ENCODE results near the gene TMEM250. TPM values are rescaled to one million over a fixed set of nuclear protein-coding genes. Genes with fewer than 3 reads are reported as not detected.
A peak's percentile ranks its signal among the peaks of the same experiment; 100 is the strongest.

The TMEM250 gene
- total RNA-seq, 2 experiments from 2014 or later, result 6.5 to 7.9 TPM

DNA sequence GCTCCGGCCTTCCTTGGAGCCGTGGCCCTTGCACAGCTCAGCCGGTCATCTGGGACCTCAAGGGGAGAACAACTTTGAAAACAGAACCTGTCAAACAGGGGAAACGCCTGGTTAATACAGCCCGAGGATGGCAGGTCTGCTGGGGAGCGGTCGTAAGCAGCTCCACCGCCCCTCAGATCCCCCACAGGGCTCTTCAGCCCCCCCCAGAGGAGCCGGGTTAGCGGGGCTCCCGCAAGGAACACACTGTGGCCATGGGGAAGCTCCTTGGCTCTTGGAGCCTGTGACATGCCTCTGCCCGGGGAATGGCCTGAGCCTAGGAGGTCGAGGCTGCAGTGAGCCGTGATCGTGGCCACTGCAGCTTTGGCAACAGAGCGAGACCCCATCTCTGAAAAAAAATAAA, 6.8 kb downstream of the TMEM250 start:
- TF ChIP-seq, protein P1, sequence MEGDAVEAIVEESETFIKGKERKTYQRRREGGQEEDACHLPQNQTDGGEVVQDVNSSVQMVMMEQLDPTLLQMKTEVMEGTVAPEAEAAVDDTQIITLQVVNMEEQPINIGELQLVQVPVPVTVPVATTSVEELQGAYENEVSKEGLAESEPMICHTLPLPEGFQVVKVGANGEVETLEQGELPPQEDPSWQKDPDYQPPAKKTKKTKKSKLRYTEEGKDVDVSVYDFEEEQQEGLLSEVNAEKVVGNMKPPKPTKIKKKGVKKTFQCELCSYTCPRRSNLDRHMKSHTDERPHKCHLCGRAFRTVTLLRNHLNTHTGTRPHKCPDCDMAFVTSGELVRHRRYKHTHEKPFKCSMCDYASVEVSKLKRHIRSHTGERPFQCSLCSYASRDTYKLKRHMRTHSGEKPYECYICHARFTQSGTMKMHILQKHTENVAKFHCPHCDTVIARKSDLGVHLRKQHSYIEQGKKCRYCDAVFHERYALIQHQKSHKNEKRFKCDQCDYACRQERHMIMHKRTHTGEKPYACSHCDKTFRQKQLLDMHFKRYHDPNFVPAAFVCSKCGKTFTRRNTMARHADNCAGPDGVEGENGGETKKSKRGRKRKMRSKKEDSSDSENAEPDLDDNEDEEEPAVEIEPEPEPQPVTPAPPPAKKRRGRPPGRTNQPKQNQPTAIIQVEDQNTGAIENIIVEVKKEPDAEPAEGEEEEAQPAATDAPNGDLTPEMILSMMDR (IDR thresholded peaks at IDR 0.05), result no peak
- Mint-ChIP-seq H3K36me3 (ENCODE audit: low read depth) (peaks cover 5% of the 10 kb centered on the region), H3K9me3 (no peaks in the 10 kb centered on the region), H3K27ac (peak overlapping the region; percentile 88), H3K4me1 (ENCODE audit: low read depth) (peaks cover 73% of the 10 kb centered on the region), H3K27me3 (no peaks in the 10 kb centered on the region), H3K4me3 (peak overlapping the region; percentile 67)
- intact Hi-C loops (cut with DNase I, micrococcal nuclease), result no loop called here
- no peak for DNase-seq
- H3K27ac ChIP-seq (ENCODE audit: low read depth in 1 of 2, low read length in 2 of 2), result peak overlapping the region; percentile 38 to 66
- no peaks in the 10 kb centered on the region for H3K27me3 ChIP-seq (ENCODE audit: control insufficient read depth in 1 of 2, insufficient read depth in 2 of 2, low read length in 2 of 2)
- peaks cover 96% of the 10 kb centered on the region for H3K4me1 ChIP-seq (ENCODE audit: insufficient read depth, low read length)
- POLR2A ChIA-PET, result no interaction called here
- H3K36me3 ChIP-seq (ENCODE audit: insufficient read depth, low read length), result peaks cover 19% of the 10 kb centered on the region
- no peaks in the 10 kb centered on the region for H3K9me3 ChIP-seq (ENCODE audit: control insufficient read depth in 1 of 2, insufficient read depth in 1 of 2, low read length in 2 of 2)
- ATAC-seq (ENCODE audit: poor library complexity), result no peak
- CTCF ChIA-PET, result no interaction called here
- no peak overlapping the region for H3K4me3 ChIP-seq (ENCODE audit: low read length)

DNA sequence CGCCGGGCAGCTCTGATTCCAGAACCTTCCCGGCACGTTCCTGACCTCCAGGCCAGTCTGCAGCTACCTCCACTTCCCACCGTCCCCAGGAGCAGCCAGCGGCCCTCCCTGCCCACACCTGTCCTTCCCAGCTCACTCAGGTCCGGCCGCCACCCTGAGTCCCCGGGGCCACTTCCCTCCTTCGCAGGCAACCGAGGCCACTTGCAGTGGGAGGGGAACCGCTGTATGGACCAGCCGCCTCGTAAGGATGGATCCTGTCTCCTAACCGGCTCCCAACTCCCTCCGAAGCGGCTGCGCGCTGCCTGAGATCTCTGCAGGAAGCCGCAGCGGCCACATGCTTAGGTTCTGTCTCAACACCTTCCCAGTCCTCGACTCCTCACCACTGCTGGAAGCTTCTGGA, 7.5 kb downstream of the TMEM250 start:
- no peak overlapping the region for H3K27ac ChIP-seq (ENCODE audit: low read depth in 1 of 2, low read length in 2 of 2)
- H3K4me1 ChIP-seq (ENCODE audit: insufficient read depth, low read length), result peaks cover 98% of the 10 kb centered on the region
- TF ChIP-seq, protein P1 (IDR thresholded peaks at IDR 0.05), result no peak
- peaks cover 16% of the 10 kb centered on the region for H3K36me3 ChIP-seq (ENCODE audit: insufficient read depth, low read length)
- DNase-seq, result no peak
- H3K36me3 Mint-ChIP-seq (ENCODE audit: low read depth), result peaks cover 5% of the 10 kb centered on the region
- CTCF ChIA-PET, result no interaction called here
- H3K4me3 ChIP-seq (ENCODE audit: low read length), result no peak overlapping the region
- POLR2A ChIA-PET, result interaction anchor here (6.0 kb wide), 1 partner anchor 16 kb away, joined by 50 read pairs; the partner anchor contains the start of gene NACC2
- H3K9me3 ChIP-seq (ENCODE audit: control insufficient read depth in 1 of 2, insufficient read depth in 1 of 2, low read length in 2 of 2), result no peaks in the 10 kb centered on the region
- no peaks in the 10 kb centered on the region for H3K9me3 Mint-ChIP-seq
- H3K27me3 Mint-ChIP-seq, result no peaks in the 10 kb centered on the region
- no peaks in the 10 kb centered on the region for H3K27me3 ChIP-seq (ENCODE audit: control insufficient read depth in 1 of 2, insufficient read depth in 2 of 2, low read length in 2 of 2)
- peaks cover 78% of the 10 kb centered on the region for H3K4me1 Mint-ChIP-seq (ENCODE audit: low read depth)
- peak overlapping the region; percentile 67 for H3K4me3 Mint-ChIP-seq
- ATAC-seq (ENCODE audit: poor library complexity), result no peak
- intact Hi-C loops (cut with DNase I, micrococcal nuclease), result no loop called here
- peak overlapping the region; percentile 88 for H3K27ac Mint-ChIP-seq

- TF ChIP-seq, protein P1 (IDR thresholded peaks at IDR 0.05), result no peak
- peaks cover 84% of the 10 kb centered on the region for H3K4me1 Mint-ChIP-seq (ENCODE audit: low read depth)
- H3K27ac Mint-ChIP-seq, result peak overlapping the region; percentile 75
- peak; percentile 23 for ATAC-seq (ENCODE audit: poor library complexity)
- H3K27me3 Mint-ChIP-seq, result no peaks in the 10 kb centered on the region
- Histone ChIP-seq H3K27ac (ENCODE audit: low read depth in 1 of 2, low read length in 2 of 2) (peak overlapping the region; percentile 41 to 48), H3K4me3 (ENCODE audit: low read length) (peak overlapping the region; percentile 61), H3K27me3 (ENCODE audit: control insufficient read depth in 1 of 2, insufficient read depth in 2 of 2, low read length in 2 of 2) (no peaks in the 10 kb centered on the region), H3K36me3 (ENCODE audit: insufficient read depth, low read length) (peaks cover 8% of the 10 kb centered on the region), H3K9me3 (ENCODE audit: control insufficient read depth in 1 of 2, insufficient read depth in 1 of 2, low read length in 2 of 2) (no peaks in the 10 kb centered on the region), H3K4me1 (ENCODE audit: insufficient read depth, low read length) (peaks cover 98% of the 10 kb centered on the region)
- peak in 4 of 14 experiments; percentile 34 to 74 (median 64) for DNase-seq
- CTCF ChIA-PET, result interaction anchor here (0.7 to 1.2 kb wide), 4 partner anchors 8 to 143 kb away, joined by 3 to 5 read pairs (median 3); no protein-coding TSS in a partner anchor
- intact Hi-C loops (cut with DNase I, micrococcal nuclease), result no loop called here
- POLR2A ChIA-PET, result interaction anchor here (0.6 to 6.0 kb wide), 7 partner anchors 8 to 253 kb away, joined by 3 to 50 read pairs (median 4); partner anchors contain the start of genes DNLZ, NACC2, TMEM250 and UBAC1
- H3K9me3 Mint-ChIP-seq, result no peaks in the 10 kb centered on the region
- peaks cover 5% of the 10 kb centered on the region for H3K36me3 Mint-ChIP-seq (ENCODE audit: low read depth)
- peak overlapping the region; percentile 86 for H3K4me3 Mint-ChIP-seq
These were observed 8.3 kb downstream of the TMEM250 start for GRCh38 chr9:136110082-136111061.

Data from CD4-positive, alpha-beta T cell (primary cell).